HG03175 (cell line): Measurements from ENCODE around the gene SYT14.
"Not testable (repeated sequence)": the region's sequence is repeated elsewhere in the genome, so short reads cannot be mapped to it uniquely, and the experiment has no call there.

Source experiments
- ATAC-seq: cut with Tn5 transposase; IDR thresholded peaks from one replicate; pipeline ENCODE4 v1.9.1; 2021; ENCODE audit warnings: mild to moderate bottlenecking, moderate library complexity; ENCODE audit not compliant: unreplicated experiment

SYT14 gene

DNA sequence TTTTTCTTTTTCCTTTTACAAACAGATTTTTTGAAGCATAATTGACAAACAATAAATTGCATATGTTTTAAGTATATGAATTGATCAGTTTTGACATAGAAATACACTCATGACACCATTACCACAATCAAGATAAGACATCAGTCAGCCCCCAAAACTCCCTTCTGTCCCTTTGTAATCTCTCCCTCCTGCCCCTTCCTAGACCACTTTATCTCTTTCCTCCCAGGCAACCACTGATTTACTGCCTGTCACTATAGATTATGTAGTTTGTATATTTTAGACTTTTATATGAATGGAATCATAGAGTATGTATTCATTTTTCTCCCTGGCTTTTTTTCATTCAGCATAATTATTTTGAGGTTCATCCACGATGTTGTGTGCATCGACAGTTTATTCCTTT, 6.9 kb upstream of the SYT14 start:
- ATAC-seq: no peak

DNA sequence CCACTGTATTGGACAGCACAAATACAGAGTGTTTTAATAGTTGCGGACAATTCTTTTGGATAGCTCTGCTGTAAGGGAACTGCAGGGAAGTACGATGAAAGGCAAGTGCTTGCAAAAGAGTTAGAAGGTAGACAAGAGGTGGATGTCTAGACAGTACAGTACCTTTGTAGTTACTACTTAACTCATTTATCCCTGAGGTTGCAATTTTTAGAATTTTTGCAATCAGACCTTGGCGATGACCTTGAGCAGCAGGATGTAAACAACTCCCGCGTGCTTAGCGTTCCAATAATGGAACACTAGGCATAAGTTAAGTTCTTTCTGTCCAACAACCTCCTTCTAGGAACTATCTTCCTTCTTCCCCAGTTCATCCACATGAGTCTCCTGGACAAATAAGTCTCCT, 1.9 kb upstream of the SYT14 start:
- no peak for ATAC-seq

DNA sequence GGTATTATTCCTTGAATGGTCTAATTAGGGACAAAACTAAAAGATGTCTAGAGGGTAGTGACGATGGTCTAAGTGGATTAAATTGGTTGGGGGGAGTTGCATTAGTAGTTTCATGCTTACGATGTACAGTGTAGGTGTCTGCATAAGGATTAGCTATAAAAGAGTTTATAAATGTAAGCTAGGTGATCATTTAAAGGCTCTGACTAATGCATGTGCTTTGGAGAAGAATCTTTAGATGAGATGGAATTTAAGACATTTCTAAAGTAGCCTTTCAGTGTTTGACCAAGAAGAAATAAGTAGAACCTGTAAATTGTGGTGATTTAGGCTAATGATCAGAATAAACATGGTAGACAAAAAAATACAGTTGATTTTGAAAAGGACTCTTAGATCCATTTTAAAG, 7.4 kb downstream of the SYT14 start:
- no peak for ATAC-seq

DNA sequence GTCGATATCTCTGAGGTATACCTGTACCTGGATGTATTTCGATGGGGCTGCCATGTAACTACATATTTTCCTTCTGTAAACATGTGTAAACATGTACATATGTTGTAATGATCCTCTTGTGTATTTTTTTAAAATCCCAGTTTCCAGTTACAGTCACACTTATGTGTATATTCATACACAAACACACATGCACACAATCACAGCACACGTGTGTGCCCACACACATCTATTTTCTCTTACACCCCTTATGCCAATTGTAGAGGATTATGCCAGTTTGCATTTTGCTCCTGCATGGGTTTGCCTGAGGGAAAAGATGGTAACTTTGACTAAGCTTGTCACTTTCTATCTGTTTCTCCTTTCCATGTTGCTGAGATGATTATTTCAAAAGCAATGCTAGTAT, 10.1 kb downstream of the SYT14 start:
- no peak for ATAC-seq

DNA sequence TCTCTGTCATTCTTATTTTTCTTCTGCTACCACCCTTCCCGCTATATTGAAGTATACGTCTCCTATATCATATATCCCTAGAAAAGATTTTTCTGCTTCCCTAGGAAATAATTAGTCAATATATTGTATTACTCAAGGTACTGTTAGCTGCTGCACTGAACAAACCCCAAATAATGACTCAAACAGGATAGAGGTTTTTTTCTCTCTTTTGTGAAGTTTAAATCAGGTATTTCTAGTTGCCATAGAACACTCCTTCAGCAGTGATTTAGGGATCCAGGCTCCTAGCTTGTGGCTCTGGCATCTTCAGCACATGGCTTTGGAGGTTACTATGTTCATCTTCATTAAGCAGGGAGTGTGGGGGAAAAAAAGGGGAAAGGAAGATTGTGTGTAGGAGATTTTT, 18.1 kb downstream of the SYT14 start:
- ATAC-seq: no peak

GRCh38 chr1:209959623-209960022, 21.6 kb downstream of the SYT14 start:
- ATAC-seq: no peak

- no peak for ATAC-seq
These were observed 22.9 kb downstream of the SYT14 start for GRCh38 chr1:209960926-209961325.

DNA sequence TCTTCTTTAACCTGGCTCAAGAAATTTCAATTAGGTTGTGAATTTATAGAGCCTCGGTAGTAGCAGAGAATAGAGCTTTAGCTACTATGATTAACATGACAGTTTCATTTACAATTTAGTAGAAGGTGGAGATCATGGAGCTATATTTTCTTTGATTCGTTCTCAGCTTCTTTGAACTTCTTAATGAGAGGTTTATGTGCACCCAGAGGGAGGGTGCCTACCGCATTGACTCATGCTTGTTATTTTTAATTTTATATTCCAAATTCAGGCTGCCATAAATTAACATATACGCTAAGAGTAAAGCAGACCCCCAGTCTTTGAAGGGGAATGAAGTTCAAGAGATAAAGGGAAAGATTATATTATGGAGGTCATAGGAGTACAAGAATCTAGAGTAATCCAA, 24.4 kb downstream of the SYT14 start:
- ATAC-seq: no peak

DNA sequence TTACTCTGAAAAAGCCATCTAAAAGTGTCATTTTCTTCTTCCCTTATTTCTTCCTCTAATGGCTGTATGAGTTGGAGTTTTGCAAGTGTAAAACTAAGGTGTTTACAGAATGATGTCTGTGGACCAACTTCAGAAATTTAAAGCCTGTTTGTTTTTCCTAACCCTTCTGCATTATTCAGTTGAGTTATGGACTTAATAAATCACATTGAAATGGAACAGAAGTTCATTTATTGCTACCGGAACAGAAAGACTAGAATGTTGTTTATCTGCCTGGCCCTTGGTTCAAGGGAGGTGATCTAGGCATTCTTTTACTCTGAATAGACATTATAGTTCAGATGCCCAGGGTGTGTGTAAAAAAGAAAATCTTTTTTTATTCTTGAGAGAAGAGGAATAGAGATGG, 24.8 kb downstream of the SYT14 start:
- no peak for ATAC-seq

- no peak for ATAC-seq
These were observed 28.0 kb downstream of the SYT14 start for GRCh38 chr1:209965996-209966395.

DNA sequence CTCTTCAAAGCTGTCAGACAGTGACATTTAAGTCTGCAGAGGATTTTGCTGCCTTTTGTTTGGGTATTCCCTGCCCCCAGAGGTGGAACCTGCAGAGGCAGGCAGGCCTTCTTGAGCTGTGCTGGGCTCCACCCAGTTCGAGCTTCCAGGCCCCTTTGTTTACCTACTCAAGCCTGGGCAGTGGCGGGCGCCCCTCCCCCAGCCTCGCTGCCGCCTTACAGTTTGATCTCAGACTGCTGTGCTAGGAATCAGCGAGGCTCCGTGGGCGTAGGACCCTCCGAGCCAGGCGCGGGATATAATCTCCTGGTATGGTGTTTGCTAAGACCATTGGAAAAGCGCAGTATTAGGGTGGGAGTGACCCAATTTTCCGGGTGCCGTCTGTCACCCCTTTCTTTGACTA, 40.7 kb downstream of the SYT14 start:
- not testable (repeated sequence) for ATAC-seq

DNA sequence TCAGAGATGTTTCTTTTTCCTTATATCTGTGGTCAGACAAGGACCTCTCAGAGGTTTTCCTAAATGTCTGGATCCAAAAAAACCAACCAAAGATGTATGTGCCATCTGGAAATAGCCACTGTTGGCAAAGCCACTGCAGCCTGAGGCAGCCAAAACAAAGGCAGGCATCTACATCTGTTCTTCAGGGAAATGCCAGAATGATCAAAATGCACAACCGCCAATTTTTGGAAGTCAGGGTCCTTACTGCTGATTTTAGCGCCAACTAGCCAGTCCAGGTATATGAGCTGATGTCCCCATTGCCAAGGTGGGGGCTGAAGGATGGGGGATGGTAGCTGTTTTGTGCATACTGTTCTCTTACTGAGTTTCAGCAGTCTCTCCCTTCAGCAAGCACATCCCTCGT, 45.9 kb downstream of the SYT14 start:
- no peak for ATAC-seq

GRCh38 chr1:209985002-209985401, 47.0 kb downstream of the SYT14 start:
- no peak for ATAC-seq

DNA sequence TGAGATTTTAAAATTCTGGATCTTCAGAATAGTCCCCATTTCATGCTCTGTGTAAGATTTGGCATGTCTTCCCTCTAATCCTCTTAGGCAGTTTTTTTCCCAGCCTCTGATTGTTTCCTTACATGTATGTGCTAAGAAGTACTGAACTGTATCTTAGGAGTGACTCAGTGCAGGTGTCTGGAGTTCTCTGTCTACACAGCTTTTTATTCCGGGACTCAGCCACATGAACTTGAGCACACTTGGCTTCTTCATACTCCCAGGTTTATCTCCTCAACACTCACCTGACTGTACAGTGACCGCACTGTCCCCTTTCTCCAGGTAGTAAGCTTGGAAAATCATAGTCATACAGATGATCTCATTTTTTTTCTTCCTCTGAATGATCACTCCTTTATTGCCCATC, 50.7 kb downstream of the SYT14 start:
- ATAC-seq: no peak

DNA sequence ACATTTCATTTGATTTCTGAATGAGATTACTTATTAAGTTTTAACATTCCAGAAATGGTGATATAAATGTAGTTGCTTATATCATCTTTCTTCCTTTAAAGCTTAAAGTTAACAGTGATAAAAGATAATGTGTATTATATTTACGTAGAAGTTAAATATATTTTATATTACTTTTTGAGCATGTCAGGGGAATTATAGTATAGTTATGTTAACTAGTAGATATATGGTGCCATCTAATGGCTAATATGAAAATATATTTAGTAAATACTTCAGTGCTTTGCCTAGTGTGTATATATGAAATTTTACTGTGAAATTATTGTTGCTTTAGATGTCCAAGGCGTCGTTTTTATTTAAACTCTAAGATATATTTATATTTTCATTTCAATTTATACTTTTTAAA, 51.5 kb downstream of the SYT14 start:
- no peak for ATAC-seq

- ATAC-seq: no peak
These were observed 55.2 kb downstream of the SYT14 start for GRCh38 chr1:209993061-209993830.

- no peak for ATAC-seq
These were observed 58.3 kb downstream of the SYT14 start for GRCh38 chr1:209996348-209996747.

DNA sequence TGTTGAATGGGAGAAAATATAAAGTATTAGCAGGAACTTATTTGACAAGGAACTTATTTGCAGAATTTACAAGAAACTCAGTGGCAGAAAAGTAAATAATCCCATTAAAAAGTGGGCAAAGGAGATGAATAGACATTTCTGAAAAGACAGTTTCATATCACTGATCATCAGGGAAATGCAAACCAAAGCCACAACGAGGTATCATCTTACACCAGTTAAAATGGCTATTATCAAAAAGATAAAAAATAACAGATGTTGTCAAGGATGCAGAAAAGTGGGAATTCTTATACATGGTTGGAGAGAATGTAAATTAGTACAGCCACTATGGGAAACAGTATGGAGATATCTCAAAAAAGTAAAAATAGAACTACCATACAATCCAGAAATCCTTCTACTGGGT, 61.0 kb downstream of the SYT14 start:
- no peak for ATAC-seq

GRCh38 chr1:210001751-210002150, 63.7 kb downstream of the SYT14 start:
- no peak for ATAC-seq

DNA sequence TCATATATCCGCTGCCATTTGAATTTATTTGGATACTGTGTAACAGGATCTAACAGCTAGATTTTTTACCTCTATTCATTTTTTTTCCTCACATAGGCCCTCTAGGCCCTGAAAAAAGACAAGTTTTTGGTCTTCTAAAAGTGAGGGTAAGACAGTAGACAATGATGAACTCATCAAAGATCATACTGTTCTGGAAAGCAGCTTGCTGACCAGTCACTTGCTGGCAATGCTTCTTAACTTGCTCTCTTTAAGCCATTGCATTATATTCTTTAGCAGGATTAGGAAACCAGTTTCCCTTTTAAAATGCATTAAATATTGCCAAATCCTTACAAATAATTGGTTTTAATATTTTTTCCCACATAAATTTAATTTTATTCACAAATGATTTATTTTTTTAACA, 65.5 kb downstream of the SYT14 start:
- ATAC-seq: no peak

- no peak for ATAC-seq
These were observed 72.1 kb downstream of the SYT14 start for GRCh38 chr1:210010161-210010560.

DNA sequence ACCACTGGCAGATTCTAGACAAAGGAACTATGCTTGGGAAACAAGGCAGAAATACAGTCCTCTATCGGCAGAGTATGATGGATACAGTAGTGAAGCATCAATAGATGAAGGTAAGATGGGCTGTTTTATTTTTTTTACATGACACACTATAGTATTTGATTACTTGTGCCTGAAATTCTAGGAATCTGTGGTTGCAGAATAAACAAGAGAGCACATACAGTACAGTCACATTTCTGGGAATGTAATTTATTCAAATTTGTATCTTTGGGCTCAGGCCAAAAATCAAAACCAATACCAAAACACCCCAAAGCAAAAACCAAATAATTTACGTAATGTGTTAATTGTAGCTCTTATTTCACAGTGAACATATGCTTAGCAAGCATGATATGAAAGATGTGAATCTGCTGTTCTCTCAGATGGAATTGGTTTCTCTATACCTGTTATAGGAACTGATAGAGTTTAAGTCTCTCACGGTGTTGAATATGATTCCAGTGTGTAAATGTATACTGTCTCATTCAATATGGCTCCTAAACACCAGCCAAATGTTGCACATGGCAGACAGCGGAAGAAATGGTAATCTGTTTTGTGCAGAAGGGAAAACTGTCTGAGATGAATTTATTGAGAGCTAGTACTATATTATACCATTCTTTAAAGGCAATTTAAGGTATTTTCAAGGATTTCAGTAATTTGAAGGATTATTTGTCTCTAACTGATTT, 83.3 kb downstream of the SYT14 start:
- no peak for ATAC-seq

DNA sequence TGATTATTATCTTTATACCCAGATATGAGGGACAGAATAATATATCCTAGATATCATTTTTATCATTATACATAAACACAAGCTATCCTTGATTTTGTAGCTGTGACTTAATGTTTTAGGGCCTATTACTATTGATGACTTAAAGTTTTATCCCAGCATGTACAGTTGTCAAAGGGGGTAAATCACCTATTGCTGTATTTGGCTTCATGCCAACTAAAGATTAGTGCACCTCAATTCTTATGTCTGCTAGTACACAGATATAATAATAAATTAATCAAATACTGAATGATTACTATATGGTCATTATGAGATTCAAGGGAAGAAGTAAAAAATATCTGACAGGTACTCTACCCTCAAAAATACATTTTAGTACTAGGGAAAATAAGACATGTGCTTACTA, 84.0 kb downstream of the SYT14 start:
- no peak for ATAC-seq
